ENCODE measurements around the gene CACNB1. TPM values are rescaled to one million over a fixed set of nuclear protein-coding genes. Genes with fewer than 3 reads are reported as not detected.

The CACNB1 gene
- polyA plus RNA-seq, 1 experiment: 3.2 TPM

DNA sequence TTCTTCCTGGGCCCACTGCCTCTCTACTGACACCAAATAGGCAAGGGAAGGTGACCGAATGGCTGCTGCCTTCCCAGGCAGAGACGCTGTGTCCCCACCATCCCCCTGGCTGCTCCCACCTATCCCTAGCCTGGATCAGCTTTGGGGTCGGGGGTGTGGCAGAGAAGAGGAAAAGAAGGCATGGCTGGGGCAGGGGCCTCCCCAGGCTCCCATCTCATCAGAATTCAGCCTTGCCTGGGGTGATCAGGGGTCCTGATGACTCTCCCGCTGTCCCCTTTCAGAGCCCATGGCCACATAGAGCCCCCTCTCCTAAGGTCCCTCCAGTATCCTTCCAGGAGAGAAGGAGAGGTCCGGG lies 46.7 kb downstream of the CACNB1 start:
- ChIA-PET POLR2A (no interaction called here), CTCF (interaction anchor here (0.5 to 7.2 kb wide), 3 partner anchors 13 to 168 kb away, joined by 3 to 367 read pairs (median 4); no protein-coding TSS in a partner anchor)
- no peaks in the 10 kb centered on the region; the same call in 1 of the 2 replicates for H3K9me3 ChIP-seq (ENCODE audit: control insufficient read depth, insufficient read depth, low read length)
- H3K27ac ChIP-seq (ENCODE audit: low read depth, low read length): no peak overlapping the region
- no peak for DNase-seq (ENCODE audit: low read depth, low spot score)
- TF ChIP-seq, protein P1, sequence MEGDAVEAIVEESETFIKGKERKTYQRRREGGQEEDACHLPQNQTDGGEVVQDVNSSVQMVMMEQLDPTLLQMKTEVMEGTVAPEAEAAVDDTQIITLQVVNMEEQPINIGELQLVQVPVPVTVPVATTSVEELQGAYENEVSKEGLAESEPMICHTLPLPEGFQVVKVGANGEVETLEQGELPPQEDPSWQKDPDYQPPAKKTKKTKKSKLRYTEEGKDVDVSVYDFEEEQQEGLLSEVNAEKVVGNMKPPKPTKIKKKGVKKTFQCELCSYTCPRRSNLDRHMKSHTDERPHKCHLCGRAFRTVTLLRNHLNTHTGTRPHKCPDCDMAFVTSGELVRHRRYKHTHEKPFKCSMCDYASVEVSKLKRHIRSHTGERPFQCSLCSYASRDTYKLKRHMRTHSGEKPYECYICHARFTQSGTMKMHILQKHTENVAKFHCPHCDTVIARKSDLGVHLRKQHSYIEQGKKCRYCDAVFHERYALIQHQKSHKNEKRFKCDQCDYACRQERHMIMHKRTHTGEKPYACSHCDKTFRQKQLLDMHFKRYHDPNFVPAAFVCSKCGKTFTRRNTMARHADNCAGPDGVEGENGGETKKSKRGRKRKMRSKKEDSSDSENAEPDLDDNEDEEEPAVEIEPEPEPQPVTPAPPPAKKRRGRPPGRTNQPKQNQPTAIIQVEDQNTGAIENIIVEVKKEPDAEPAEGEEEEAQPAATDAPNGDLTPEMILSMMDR (IDR thresholded peaks at IDR 0.05; ENCODE audit: low read depth, low read length): no peak
- peaks cover 26% of the 10 kb centered on the region for H3K27me3 ChIP-seq (ENCODE audit: control insufficient read depth, insufficient read depth, low read length)
- peak overlapping the region; percentile 46 for H3K4me3 ChIP-seq (ENCODE audit: low read depth, low read length)

GRCh38 chr17:39150104-39150634 lies 47.3 kb downstream of the CACNB1 start:
- CTCF ChIA-PET: interaction anchor here (7.2 kb wide), 1 partner anchor 167 kb away, joined by 367 read pairs; no protein-coding TSS in a partner anchor
- Histone ChIP-seq H3K27me3 (ENCODE audit: control insufficient read depth, insufficient read depth, low read length) (peaks cover 26% of the 10 kb centered on the region), H3K9me3 (ENCODE audit: control insufficient read depth, insufficient read depth, low read length) (no peaks in the 10 kb centered on the region; the same call in 1 of the 2 replicates), H3K27ac (ENCODE audit: low read depth, low read length) (no peak overlapping the region), H3K4me3 (ENCODE audit: low read depth, low read length) (no peak overlapping the region)
- DNase-seq (ENCODE audit: low read depth, low spot score): no peak
- POLR2A ChIA-PET: no interaction called here
- TF ChIP-seq, protein P1 (IDR thresholded peaks at IDR 0.05; ENCODE audit: low read depth, low read length): no peak

DNA sequence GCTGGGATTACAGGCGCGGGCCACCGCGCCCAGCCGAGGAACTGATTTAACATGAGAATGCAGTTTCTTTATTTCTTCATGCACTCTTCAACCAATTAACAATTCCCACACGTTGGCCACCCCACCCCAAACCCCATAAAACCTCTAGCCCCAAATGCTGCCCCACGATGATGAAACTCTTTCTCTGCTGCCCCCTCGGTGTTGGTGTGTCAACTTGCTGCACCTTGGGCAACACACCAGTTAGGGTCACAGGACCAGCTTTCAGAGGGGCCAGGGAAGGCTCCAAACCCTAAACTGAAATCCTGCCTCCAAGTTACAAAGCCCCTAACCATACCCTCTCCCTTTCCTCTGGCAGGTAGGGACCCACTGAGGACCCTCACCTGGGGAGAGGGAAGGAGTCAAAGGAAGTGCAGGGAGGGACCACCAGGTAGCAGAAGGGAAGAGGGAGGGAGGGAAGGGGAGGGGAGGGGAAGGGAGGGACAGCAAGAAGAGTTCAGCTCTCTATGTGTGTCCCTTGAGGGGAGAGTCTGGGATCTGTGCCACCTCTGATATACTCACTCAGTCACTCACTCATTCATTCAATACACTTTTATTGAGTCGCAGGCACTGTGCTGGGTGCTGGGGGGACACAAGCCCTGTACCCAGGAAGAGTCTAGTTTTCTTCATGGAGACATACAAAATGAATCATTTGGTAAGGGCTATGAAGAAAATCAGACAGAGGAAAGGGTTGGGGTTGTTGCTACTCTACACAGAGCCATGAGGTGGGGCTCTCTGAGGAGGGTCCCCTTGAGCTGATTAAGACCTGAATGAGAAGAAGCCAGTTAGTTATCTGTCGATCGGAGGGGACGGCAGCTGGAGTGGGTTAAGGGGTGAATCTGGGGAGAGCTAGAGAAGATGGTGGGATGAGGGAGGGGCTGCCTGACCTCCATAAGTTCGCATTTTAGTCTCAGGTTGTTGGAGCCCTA lies 50.0 kb downstream of the CACNB1 start:
- no peak for DNase-seq (ENCODE audit: low read depth, low spot score)
- Histone ChIP-seq H3K4me3 (ENCODE audit: low read depth, low read length) (no peak overlapping the region), H3K27ac (ENCODE audit: low read depth, low read length) (no peak overlapping the region), H3K9me3 (ENCODE audit: control insufficient read depth, insufficient read depth, low read length) (no peaks in the 10 kb centered on the region), H3K27me3 (ENCODE audit: control insufficient read depth, insufficient read depth, low read length) (peaks cover 26% of the 10 kb centered on the region)
- TF ChIP-seq, protein P1 (IDR thresholded peaks at IDR 0.05; ENCODE audit: low read depth, low read length): no peak
- ChIA-PET POLR2A (interaction anchor here (0.7 kb wide), 1 partner anchor 52 kb away, joined by 13 read pairs; the partner anchor contains the start of gene RPL19), CTCF (interaction anchor here (0.6 to 7.2 kb wide), 3 partner anchors 17 to 315 kb away, joined by 3 to 367 read pairs (median 4); no protein-coding TSS in a partner anchor)

- ChIA-PET POLR2A (interaction anchor here (0.7 kb wide), 1 partner anchor 63 kb away, joined by 6 read pairs; no protein-coding TSS in a partner anchor), CTCF (interaction anchor here (0.7 kb wide), 1 partner anchor 17 kb away, joined by 4 read pairs; no protein-coding TSS in a partner anchor)
- Histone ChIP-seq H3K27ac (ENCODE audit: low read depth, low read length) (no peak overlapping the region), H3K9me3 (ENCODE audit: control insufficient read depth, insufficient read depth, low read length) (no peaks in the 10 kb centered on the region), H3K27me3 (ENCODE audit: control insufficient read depth, insufficient read depth, low read length) (peaks cover 19% of the 10 kb centered on the region), H3K4me3 (ENCODE audit: low read depth, low read length) (no peak overlapping the region)
- no peak for DNase-seq (ENCODE audit: low read depth, low spot score)
- TF ChIP-seq, protein P1 (IDR thresholded peaks at IDR 0.05; ENCODE audit: low read depth, low read length): no peak
Observed at GRCh38 chr17:39146273-39146672, 51.2 kb downstream of the CACNB1 start.
